Measurements from ENCODE around the gene OR2AP1.

Gene OR2AP1

GRCh38 chr12:55612646-55613045 lies 40.4 kb downstream of the OR2AP1 start:
- Histone ChIP-seq H3K4me3 (ENCODE audit: severe bottlenecking) (no peak overlapping the region), H3K9me3 (ENCODE audit: severe bottlenecking) (no peaks in the 10 kb centered on the region), H3K27me3 (ENCODE audit: insufficient read depth, poor library complexity, severe bottlenecking) (peaks cover 3% of the 10 kb centered on the region), H3K36me3 (ENCODE audit: low read depth) (no peaks in the 10 kb centered on the region), H3K27ac (ENCODE audit: poor library complexity, severe bottlenecking) (no peak overlapping the region), H3K4me1 (ENCODE audit: insufficient read depth, poor library complexity, severe bottlenecking) (peaks cover 5% of the 10 kb centered on the region)
- no peak for ATAC-seq (ENCODE audit: low read depth)
- DNase-seq (ENCODE audit: low spot score), result no peak
- TF ChIP-seq CTCF (IDR thresholded peaks at IDR 0.05; ENCODE audit: poor library complexity, severe bottlenecking), result no peak

- Histone ChIP-seq H3K27ac (ENCODE audit: poor library complexity, severe bottlenecking) (no peak overlapping the region), H3K36me3 (ENCODE audit: low read depth) (no peaks in the 10 kb centered on the region), H3K4me1 (ENCODE audit: insufficient read depth, poor library complexity, severe bottlenecking) (no peaks in the 10 kb centered on the region), H3K9me3 (ENCODE audit: severe bottlenecking) (no peaks in the 10 kb centered on the region), H3K27me3 (ENCODE audit: insufficient read depth, poor library complexity, severe bottlenecking) (peaks cover 3% of the 10 kb centered on the region), H3K4me3 (ENCODE audit: severe bottlenecking) (no peak overlapping the region)
- ATAC-seq (ENCODE audit: low read depth), result no peak
- DNase-seq (ENCODE audit: low spot score), result no peak
- TF ChIP-seq CTCF (IDR thresholded peaks at IDR 0.05; ENCODE audit: poor library complexity, severe bottlenecking), result no peak
Observed at GRCh38 chr12:55614764-55615163, 42.5 kb downstream of the OR2AP1 start.

- ATAC-seq (ENCODE audit: low read depth) (peak; percentile 92), DNase-seq (ENCODE audit: low spot score) (no peak)
- TF ChIP-seq CTCF (IDR thresholded peaks at IDR 0.05; ENCODE audit: poor library complexity, severe bottlenecking), result peak; percentile 96
- H3K27ac ChIP-seq (ENCODE audit: poor library complexity, severe bottlenecking), result no peak overlapping the region
- peaks cover 23% of the 10 kb centered on the region for H3K27me3 ChIP-seq (ENCODE audit: insufficient read depth, poor library complexity, severe bottlenecking)
- no peaks in the 10 kb centered on the region for H3K9me3 ChIP-seq (ENCODE audit: severe bottlenecking)
- H3K36me3 ChIP-seq (ENCODE audit: low read depth), result no peaks in the 10 kb centered on the region
- no peak overlapping the region for H3K4me3 ChIP-seq (ENCODE audit: severe bottlenecking)
- no peaks in the 10 kb centered on the region for H3K4me1 ChIP-seq (ENCODE audit: insufficient read depth, poor library complexity, severe bottlenecking)
Observed at GRCh38 chr12:55619354-55620138, 47.3 kb downstream of the OR2AP1 start.

- Histone ChIP-seq H3K27ac (ENCODE audit: poor library complexity, severe bottlenecking) (no peak overlapping the region), H3K9me3 (ENCODE audit: severe bottlenecking) (no peaks in the 10 kb centered on the region), H3K36me3 (ENCODE audit: low read depth) (no peaks in the 10 kb centered on the region), H3K27me3 (ENCODE audit: insufficient read depth, poor library complexity, severe bottlenecking) (peaks cover 26% of the 10 kb centered on the region), H3K4me1 (ENCODE audit: insufficient read depth, poor library complexity, severe bottlenecking) (no peaks in the 10 kb centered on the region), H3K4me3 (ENCODE audit: severe bottlenecking) (no peak overlapping the region)
- DNase-seq (ENCODE audit: low spot score), result no peak
- no peak for TF ChIP-seq CTCF (IDR thresholded peaks at IDR 0.05; ENCODE audit: poor library complexity, severe bottlenecking)
- ATAC-seq (ENCODE audit: low read depth), result peak; percentile 37; the same call in 1 of the 3 replicates
Observed at GRCh38 chr12:55624056-55624455, 51.8 kb downstream of the OR2AP1 start.

Data from RWPE2 (cell line).